ENCODE results near the gene SLC39A12.
"Not testable (repeated sequence)": the region's sequence is repeated elsewhere in the genome, so short reads cannot be mapped to it uniquely, and the experiment has no call there.

The SLC39A12 gene

DNA sequence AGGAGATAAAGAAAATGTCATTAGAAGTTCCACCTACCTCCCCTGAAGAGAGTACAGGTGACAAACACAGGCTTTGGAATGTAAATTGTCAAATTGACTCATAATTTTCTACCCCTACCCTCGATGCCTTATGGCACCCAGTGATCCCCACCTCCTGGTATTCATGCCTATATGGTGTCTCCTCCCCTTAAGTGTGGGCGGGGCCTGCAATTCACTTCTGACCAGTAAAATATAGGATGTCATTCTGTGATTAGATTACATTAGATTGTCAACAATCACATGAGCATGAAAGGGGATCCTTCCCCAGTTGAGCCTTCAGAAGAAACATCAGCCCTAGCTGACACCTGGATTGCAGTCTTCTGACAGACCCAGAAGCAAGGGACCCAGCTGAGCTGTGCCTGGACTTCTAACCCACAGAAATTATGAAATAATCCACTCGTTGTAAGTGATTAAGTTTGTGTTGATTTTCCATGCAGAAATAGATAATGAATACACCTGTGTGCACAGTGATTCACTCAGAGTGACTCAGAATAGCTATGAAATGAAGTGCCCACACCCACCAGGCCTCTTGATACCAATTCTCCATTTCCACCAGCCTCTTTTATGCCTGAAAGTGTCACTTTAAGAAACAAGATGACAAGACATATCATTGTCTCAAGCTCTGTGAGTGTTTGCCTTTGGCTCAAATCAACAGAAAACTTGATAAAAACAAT lies 8.5 kb upstream of the SLC39A12 start:
- TF ChIP-seq ZFX (IDR thresholded peaks at IDR 0.05): no peak
- no peak for TF ChIP-seq CTCF (conservative IDR thresholded peaks at IDR 0.05)
- H3K27ac ChIP-seq: no peak overlapping the region

GRCh38 chr10:17950269-17950668 lies 1.4 kb upstream of the SLC39A12 start:
- H3K27ac ChIP-seq: not testable (repeated sequence)

DNA sequence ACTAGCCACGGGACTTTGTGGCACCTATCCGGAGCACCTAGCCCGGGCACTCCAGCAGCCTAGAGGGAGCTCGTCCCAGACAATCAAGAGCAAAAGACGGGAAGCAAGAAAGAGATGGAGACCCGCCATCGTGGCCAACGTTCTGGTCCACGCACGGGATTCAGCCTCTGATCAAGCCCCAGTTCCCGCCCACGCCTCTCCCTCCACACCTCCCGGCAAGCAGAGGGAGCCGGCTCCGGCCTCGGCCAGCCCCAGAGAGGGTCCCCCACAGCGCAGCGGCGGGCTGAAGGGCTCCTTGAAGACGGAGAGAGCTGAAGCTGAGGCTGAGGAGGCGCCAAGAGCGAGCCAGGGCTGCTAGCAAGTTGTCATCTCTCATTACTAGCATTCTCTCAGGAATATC lies 992 bp upstream of the SLC39A12 start:
- no peak overlapping the region for H3K27ac ChIP-seq
- no peak for TF ChIP-seq CTCF (conservative IDR thresholded peaks at IDR 0.05)
- no peak for TF ChIP-seq ZFX (IDR thresholded peaks at IDR 0.05)

- not testable (repeated sequence) for H3K27ac ChIP-seq
Measured at GRCh38 chr10:17954372-17954771, 2.7 kb downstream of the SLC39A12 start.

- no peak overlapping the region for H3K27ac ChIP-seq
- TF ChIP-seq ZFX (IDR thresholded peaks at IDR 0.05): no peak
- TF ChIP-seq CTCF (conservative IDR thresholded peaks at IDR 0.05): no peak
Measured at GRCh38 chr10:17954861-17955260, 3.1 kb downstream of the SLC39A12 start.

DNA sequence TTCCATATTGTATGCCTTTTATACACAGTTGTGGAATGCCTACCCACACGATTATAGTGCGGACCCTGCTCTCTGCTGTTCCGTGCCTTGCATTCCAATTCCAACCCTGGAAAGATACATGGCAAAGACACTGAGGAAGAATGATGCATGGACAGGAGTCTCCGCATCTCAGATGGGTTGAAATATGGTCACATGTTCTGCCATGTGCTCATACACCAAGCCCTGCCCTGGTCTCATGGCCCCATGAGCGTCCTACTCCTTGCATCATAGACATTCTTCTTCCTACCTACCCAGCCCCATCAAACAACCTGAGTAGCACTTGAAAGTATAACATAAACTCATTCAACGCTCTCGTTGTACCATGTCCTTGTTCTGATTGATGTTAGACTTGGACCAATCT lies 6.3 kb downstream of the SLC39A12 start:
- TF ChIP-seq ZFX (IDR thresholded peaks at IDR 0.05): no peak
- TF ChIP-seq CTCF (conservative IDR thresholded peaks at IDR 0.05): no peak
- H3K27ac ChIP-seq: no peak overlapping the region

- H3K27ac ChIP-seq: no peak overlapping the region
- TF ChIP-seq ZFX (IDR thresholded peaks at IDR 0.05): no peak
- TF ChIP-seq CTCF (conservative IDR thresholded peaks at IDR 0.05): no peak
Measured at GRCh38 chr10:17959870-17960269, 8.2 kb downstream of the SLC39A12 start.

DNA sequence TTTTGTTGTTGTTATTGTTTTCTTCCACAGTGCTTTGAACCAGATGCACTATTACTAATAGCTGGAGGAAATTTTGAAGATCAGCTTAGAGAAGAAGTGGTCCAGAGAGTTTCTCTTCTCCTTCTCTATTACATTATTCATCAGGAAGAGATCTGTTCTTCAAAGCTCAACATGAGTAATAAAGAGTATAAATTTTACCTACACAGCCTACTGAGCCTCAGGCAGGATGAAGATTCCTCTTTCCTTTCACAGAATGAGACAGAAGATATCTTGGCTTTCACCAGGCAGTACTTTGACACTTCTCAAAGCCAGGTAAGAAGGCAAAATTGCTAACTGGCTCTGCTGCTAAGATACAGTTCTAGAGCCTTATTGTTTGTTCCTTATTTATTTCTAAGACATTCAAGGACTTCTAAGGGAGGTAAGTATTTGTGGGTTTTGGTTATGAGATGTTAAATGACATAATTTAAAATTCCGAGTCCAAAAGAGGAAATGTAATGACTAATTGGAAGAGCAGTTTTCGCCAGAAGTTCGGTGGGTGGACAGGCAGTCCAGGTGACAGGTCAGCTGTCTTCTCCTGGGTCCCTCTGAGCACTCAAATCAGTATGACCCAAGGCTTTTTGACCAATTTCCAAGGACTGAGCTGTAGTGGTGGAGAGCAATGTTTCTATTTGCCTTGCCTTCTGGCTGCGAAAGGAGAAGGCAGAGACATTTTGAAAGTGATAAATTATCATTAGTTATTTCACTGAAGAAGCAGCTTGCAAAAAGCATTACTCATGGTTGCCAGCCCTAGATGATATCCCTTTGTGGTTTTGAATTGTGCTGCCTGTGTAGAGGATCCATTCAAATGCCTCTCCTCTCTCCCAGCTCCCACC lies 10.1 kb downstream of the SLC39A12 start:
- H3K27ac ChIP-seq: no peak overlapping the region
- TF ChIP-seq CTCF (conservative IDR thresholded peaks at IDR 0.05): no peak
- TF ChIP-seq ZFX (IDR thresholded peaks at IDR 0.05): no peak

All from C4-2B (cell line).